Measurements from ENCODE around the gene SPON1.

The SPON1 gene

GRCh38 chr11:13942971-13943381 lies 19.5 kb upstream of the SPON1 start:
- H3K18ac ChIP-seq (ENCODE audit: low read length), result no peak overlapping the region
- no peak overlapping the region for H3K9ac ChIP-seq (ENCODE audit: low read depth, low read length, poor library complexity)
- no peaks in the 10 kb centered on the region for H3K9me3 ChIP-seq (replicated peaks in 1 of 2; ENCODE audit: control insufficient read depth in 2 of 2, insufficient read depth in 1 of 2, low read depth in 1 of 2, low read length in 2 of 2)
- H2BK5ac ChIP-seq (ENCODE audit: low read length), result no peak overlapping the region
- H3K4me2 ChIP-seq (ENCODE audit: insufficient read depth, low read length, poor library complexity, severe bottlenecking), result no peak overlapping the region
- H3K27me3 ChIP-seq (ENCODE audit: control insufficient read depth in 3 of 3, insufficient read depth in 3 of 3, low read depth in 1 of 3, low read length in 3 of 3), result no peaks in the 10 kb centered on the region
- no peaks in the 10 kb centered on the region for H3K36me3 ChIP-seq (replicated peaks in 1 of 2; ENCODE audit: control insufficient read depth in 2 of 2, insufficient read depth in 2 of 2, low read length in 2 of 2)
- no peak overlapping the region for H2BK12ac ChIP-seq (ENCODE audit: low read length)
- no peak overlapping the region for H3K27ac ChIP-seq (replicated peaks; ENCODE audit: low read length)
- no peaks in the 10 kb centered on the region for H3K79me1 ChIP-seq (ENCODE audit: low read depth, low read length)
- no peak overlapping the region for H2AK5ac ChIP-seq (ENCODE audit: low read depth, low read length)
- H4K91ac ChIP-seq (ENCODE audit: low read depth, low read length, poor library complexity), result no peak overlapping the region
- H3K23ac ChIP-seq (ENCODE audit: low read depth, low read length, poor library complexity), result no peak overlapping the region
- H2BK15ac ChIP-seq (ENCODE audit: low read length), result no peak overlapping the region
- no peak for DNase-seq (ENCODE audit: low spot score)
- H3K4me3 ChIP-seq (ENCODE audit: low read length in 2 of 2), result no peak overlapping the region
- H3K4me1 ChIP-seq (ENCODE audit: control insufficient read depth in 2 of 2, insufficient read depth in 1 of 2, low read depth in 1 of 2, low read length in 2 of 2), result peaks cover 0 to 10% of the 10 kb centered on the region in 2 donors
- no peak overlapping the region for H2BK120ac ChIP-seq (ENCODE audit: low read depth, low read length)
- no peak overlapping the region for H3K4ac ChIP-seq (ENCODE audit: low read length)
- no peak overlapping the region for H3K14ac ChIP-seq (ENCODE audit: low read length)
- no peak overlapping the region for H2AFZ ChIP-seq (ENCODE audit: low read length)
- H4K8ac ChIP-seq (ENCODE audit: low read depth, low read length), result no peak overlapping the region

DNA sequence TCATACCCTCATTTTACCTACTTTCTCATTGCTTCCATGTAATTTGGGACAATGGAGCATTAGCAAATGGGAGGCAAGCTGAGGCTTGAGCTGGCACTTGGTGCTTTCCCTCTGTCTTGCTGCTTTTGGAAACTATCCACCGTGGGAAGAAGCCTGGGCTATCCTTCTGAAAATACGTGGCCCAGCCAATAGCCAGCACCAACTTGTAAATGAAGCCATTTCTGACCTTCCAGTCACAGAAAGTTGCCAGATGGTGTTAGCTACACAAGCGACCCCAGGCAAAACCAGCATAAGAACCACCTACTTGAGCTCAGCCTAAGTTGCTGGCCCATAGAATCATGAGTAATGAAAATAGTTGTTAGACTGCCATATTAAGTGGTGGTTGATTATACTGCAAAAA lies 18.5 kb upstream of the SPON1 start:
- no peak overlapping the region for H2BK5ac ChIP-seq (ENCODE audit: low read length)
- no CpG with 5 or more reads among the region's 3 CpGs for WGBS, 2 donors (ENCODE audit: extremely low coverage in 2 of 2, insufficient read length in 2 of 2, insufficient replicate concordance in 1 of 2)
- no peak overlapping the region for H4K91ac ChIP-seq (ENCODE audit: low read depth, low read length, poor library complexity)

DNA sequence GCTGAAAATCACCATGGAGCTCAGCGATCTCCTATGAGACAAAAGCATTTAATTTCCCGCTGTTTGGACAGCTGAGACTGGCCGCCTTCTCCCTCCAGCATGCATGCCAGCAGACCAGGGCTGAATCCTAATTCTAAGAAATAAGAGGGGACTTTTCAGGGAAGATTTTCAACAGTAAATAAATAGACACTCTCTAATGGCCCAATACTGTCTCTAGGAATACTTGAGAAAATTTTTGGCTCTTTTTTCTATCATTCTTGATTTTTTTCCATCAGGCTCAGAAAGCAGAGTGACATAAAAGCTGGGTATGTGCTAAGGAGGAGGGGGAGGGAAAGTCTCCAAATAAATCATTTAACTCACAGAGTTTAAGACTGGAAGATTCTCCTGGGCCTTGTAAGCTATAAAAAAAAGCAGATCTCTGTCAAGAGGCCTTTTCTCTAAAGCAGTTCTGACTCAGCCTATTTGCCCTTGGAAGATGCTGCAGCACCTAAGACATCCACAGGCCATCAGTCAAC lies 17.6 kb upstream of the SPON1 start:
- Histone ChIP-seq H3K36me3 (replicated peaks in 1 of 2; ENCODE audit: control insufficient read depth in 2 of 2, insufficient read depth in 2 of 2, low read length in 2 of 2) (no peaks in the 10 kb centered on the region), H2BK120ac (ENCODE audit: low read depth, low read length) (no peak overlapping the region), H3K4me2 (ENCODE audit: insufficient read depth, low read length, poor library complexity, severe bottlenecking) (no peak overlapping the region), H3K9me3 (replicated peaks in 1 of 2; ENCODE audit: control insufficient read depth in 2 of 2, insufficient read depth in 1 of 2, low read depth in 1 of 2, low read length in 2 of 2) (no peaks in the 10 kb centered on the region), H3K14ac (ENCODE audit: low read length) (no peak overlapping the region), H2BK15ac (ENCODE audit: low read length) (no peak overlapping the region), H3K23ac (ENCODE audit: low read depth, low read length, poor library complexity) (no peak overlapping the region), H3K4me1 (ENCODE audit: control insufficient read depth in 2 of 2, insufficient read depth in 1 of 2, low read depth in 1 of 2, low read length in 2 of 2) (peaks cover 0 to 10% of the 10 kb centered on the region in 2 donors), H2AK5ac (ENCODE audit: low read depth, low read length) (no peak overlapping the region), H3K4me3 (ENCODE audit: low read length in 2 of 2) (no peak overlapping the region), H4K91ac (ENCODE audit: low read depth, low read length, poor library complexity) (no peak overlapping the region), H2AFZ (ENCODE audit: low read length) (no peak overlapping the region), H3K18ac (ENCODE audit: low read length) (no peak overlapping the region), H2BK12ac (ENCODE audit: low read length) (no peak overlapping the region), H2BK5ac (ENCODE audit: low read length) (no peak overlapping the region), H3K9ac (ENCODE audit: low read depth, low read length, poor library complexity) (no peak overlapping the region), H3K27ac (replicated peaks; ENCODE audit: low read length) (no peak overlapping the region), H3K4ac (ENCODE audit: low read length) (no peak overlapping the region), H3K79me1 (ENCODE audit: low read depth, low read length) (no peaks in the 10 kb centered on the region), H3K27me3 (ENCODE audit: control insufficient read depth in 3 of 3, insufficient read depth in 3 of 3, low read depth in 1 of 3, low read length in 3 of 3) (no peaks in the 10 kb centered on the region), H4K8ac (ENCODE audit: low read depth, low read length) (no peak overlapping the region)
- WGBS, 2 donors (ENCODE audit: extremely low coverage in 2 of 2, insufficient read length in 2 of 2, insufficient replicate concordance in 1 of 2), result no CpG with 5 or more reads among the region's 3 CpGs
- no peak for DNase-seq (ENCODE audit: low spot score)

More for the DNA sequence above, 18.5 kb upstream of the SPON1 start:
- H3K9ac ChIP-seq (ENCODE audit: low read depth, low read length, poor library complexity), result no peak overlapping the region
- H3K4me1 ChIP-seq (ENCODE audit: control insufficient read depth in 2 of 2, insufficient read depth in 1 of 2, low read depth in 1 of 2, low read length in 2 of 2), result peaks cover 0 to 10% of the 10 kb centered on the region in 2 donors
- H3K14ac ChIP-seq (ENCODE audit: low read length), result no peak overlapping the region
- no peak overlapping the region for H2BK120ac ChIP-seq (ENCODE audit: low read depth, low read length)
- no peak overlapping the region for H2AK5ac ChIP-seq (ENCODE audit: low read depth, low read length)
- no peaks in the 10 kb centered on the region for H3K27me3 ChIP-seq (ENCODE audit: control insufficient read depth in 3 of 3, insufficient read depth in 3 of 3, low read depth in 1 of 3, low read length in 3 of 3)
- H3K4me3 ChIP-seq (ENCODE audit: low read length in 2 of 2), result no peak overlapping the region
- no peak overlapping the region for H2BK12ac ChIP-seq (ENCODE audit: low read length)
- DNase-seq (ENCODE audit: low spot score), result no peak
- no peak overlapping the region for H3K27ac ChIP-seq (replicated peaks; ENCODE audit: low read length)
- H2BK15ac ChIP-seq (ENCODE audit: low read length), result no peak overlapping the region
- H3K36me3 ChIP-seq (replicated peaks in 1 of 2; ENCODE audit: control insufficient read depth in 2 of 2, insufficient read depth in 2 of 2, low read length in 2 of 2), result no peaks in the 10 kb centered on the region
- H4K8ac ChIP-seq (ENCODE audit: low read depth, low read length), result no peak overlapping the region
- no peak overlapping the region for H3K23ac ChIP-seq (ENCODE audit: low read depth, low read length, poor library complexity)
- H3K9me3 ChIP-seq (replicated peaks in 1 of 2; ENCODE audit: control insufficient read depth in 2 of 2, insufficient read depth in 1 of 2, low read depth in 1 of 2, low read length in 2 of 2), result no peaks in the 10 kb centered on the region
- no peak overlapping the region for H3K18ac ChIP-seq (ENCODE audit: low read length)
- H3K4ac ChIP-seq (ENCODE audit: low read length), result no peak overlapping the region
- H3K79me1 ChIP-seq (ENCODE audit: low read depth, low read length), result no peaks in the 10 kb centered on the region
- no peak overlapping the region for H3K4me2 ChIP-seq (ENCODE audit: insufficient read depth, low read length, poor library complexity, severe bottlenecking)
- no peak overlapping the region for H2AFZ ChIP-seq (ENCODE audit: low read length)

- H3K27me3 ChIP-seq (ENCODE audit: control insufficient read depth in 3 of 3, insufficient read depth in 3 of 3, low read depth in 1 of 3, low read length in 3 of 3), result no peaks in the 10 kb centered on the region
- no peaks in the 10 kb centered on the region for H3K36me3 ChIP-seq (replicated peaks in 1 of 2; ENCODE audit: control insufficient read depth in 2 of 2, insufficient read depth in 2 of 2, low read length in 2 of 2)
- H3K4me2 ChIP-seq (ENCODE audit: insufficient read depth, low read length, poor library complexity, severe bottlenecking), result no peak overlapping the region
- no peak overlapping the region for H2BK120ac ChIP-seq (ENCODE audit: low read depth, low read length)
- no peak overlapping the region for H2BK5ac ChIP-seq (ENCODE audit: low read length)
- no peak overlapping the region for H3K4me3 ChIP-seq (ENCODE audit: low read length in 2 of 2)
- no peak overlapping the region for H2AFZ ChIP-seq (ENCODE audit: low read length)
- no peak overlapping the region for H3K4ac ChIP-seq (ENCODE audit: low read length)
- H3K9me3 ChIP-seq (replicated peaks in 1 of 2; ENCODE audit: control insufficient read depth in 2 of 2, insufficient read depth in 1 of 2, low read depth in 1 of 2, low read length in 2 of 2), result no peaks in the 10 kb centered on the region
- no peak overlapping the region for H2BK12ac ChIP-seq (ENCODE audit: low read length)
- no peak overlapping the region for H3K23ac ChIP-seq (ENCODE audit: low read depth, low read length, poor library complexity)
- no peak overlapping the region for H3K27ac ChIP-seq (replicated peaks; ENCODE audit: low read length)
- H3K18ac ChIP-seq (ENCODE audit: low read length), result no peak overlapping the region
- no peak overlapping the region for H3K9ac ChIP-seq (ENCODE audit: low read depth, low read length, poor library complexity)
- DNase-seq (ENCODE audit: low spot score), result no peak
- H4K8ac ChIP-seq (ENCODE audit: low read depth, low read length), result no peak overlapping the region
- H3K79me1 ChIP-seq (ENCODE audit: low read depth, low read length), result no peaks in the 10 kb centered on the region
- no peak overlapping the region for H4K91ac ChIP-seq (ENCODE audit: low read depth, low read length, poor library complexity)
- H2AK5ac ChIP-seq (ENCODE audit: low read depth, low read length), result no peak overlapping the region
- H3K14ac ChIP-seq (ENCODE audit: low read length), result no peak overlapping the region
- no peak overlapping the region for H2BK15ac ChIP-seq (ENCODE audit: low read length)
- H3K4me1 ChIP-seq (ENCODE audit: control insufficient read depth in 2 of 2, insufficient read depth in 1 of 2, low read depth in 1 of 2, low read length in 2 of 2), result peaks cover 0 to 10% of the 10 kb centered on the region in 2 donors
These were observed 15.1 kb upstream of the SPON1 start for GRCh38 chr11:13947379-13947778.

All from neuronal stem cell (in vitro differentiated cells).